Activated T-cell treated with anti-CD3 and anti-CD28 coated beads, Interleukin-2, amount 50 U/mL, for 1 hour (primary cell): ENCODE measurements around the gene PLCB1.
"Not testable (repeated sequence)": the region's sequence is repeated elsewhere in the genome, so short reads cannot be mapped to it uniquely, and the experiment has no call there.

Source experiments
- DNase-seq: peaks from one replicate; pipeline ENCODE4 v3.0.0-alpha.2; 2020

Gene PLCB1

GRCh38 chr20:8639112-8639778 is 507.2 kb downstream of the PLCB1 start:
- no peak for DNase-seq

- DNase-seq, result no peak
These were observed 508.4 kb downstream of the PLCB1 start for GRCh38 chr20:8640461-8640860.

GRCh38 chr20:8642247-8642646 is 510.2 kb downstream of the PLCB1 start:
- no peak for DNase-seq

- DNase-seq, result not testable (repeated sequence)
These were observed 512.4 kb downstream of the PLCB1 start for GRCh38 chr20:8644468-8644867.

GRCh38 chr20:8645326-8645725 is 513.3 kb downstream of the PLCB1 start:
- DNase-seq, result no peak

GRCh38 chr20:8646033-8646441 is 514.0 kb downstream of the PLCB1 start:
- no peak for DNase-seq

GRCh38 chr20:8646716-8647115 is 514.6 kb downstream of the PLCB1 start:
- DNase-seq, result no peak

- no peak for DNase-seq
These were observed 515.9 kb downstream of the PLCB1 start for GRCh38 chr20:8647961-8648441.

- no peak for DNase-seq
These were observed 516.4 kb downstream of the PLCB1 start for GRCh38 chr20:8648466-8648865.

GRCh38 chr20:8652396-8652795 is 520.3 kb downstream of the PLCB1 start:
- DNase-seq, result no peak

- DNase-seq, result no peak
These were observed 522.4 kb downstream of the PLCB1 start for GRCh38 chr20:8654486-8654885.

GRCh38 chr20:8656335-8656734 is 524.3 kb downstream of the PLCB1 start:
- DNase-seq, result no peak

GRCh38 chr20:8657664-8658063 is 525.6 kb downstream of the PLCB1 start:
- DNase-seq, result no peak

- no peak for DNase-seq
These were observed 526.0 kb downstream of the PLCB1 start for GRCh38 chr20:8658103-8658502.

GRCh38 chr20:8661229-8661952 is 529.3 kb downstream of the PLCB1 start:
- no peak for DNase-seq

- no peak for DNase-seq
These were observed 530.4 kb downstream of the PLCB1 start for GRCh38 chr20:8662433-8662954.

GRCh38 chr20:8663424-8663823 is 531.4 kb downstream of the PLCB1 start:
- DNase-seq, result no peak

GRCh38 chr20:8664778-8665177 is 532.7 kb downstream of the PLCB1 start:
- DNase-seq, result no peak

GRCh38 chr20:8667306-8667705 is 535.2 kb downstream of the PLCB1 start:
- DNase-seq, result no peak

GRCh38 chr20:8670207-8670892 is 538.3 kb downstream of the PLCB1 start:
- DNase-seq, result no peak

- DNase-seq, result no peak
These were observed 538.8 kb downstream of the PLCB1 start for GRCh38 chr20:8670893-8671215.

- no peak for DNase-seq
These were observed 539.4 kb downstream of the PLCB1 start for GRCh38 chr20:8671370-8671961.

GRCh38 chr20:8673116-8673515 is 541.0 kb downstream of the PLCB1 start:
- DNase-seq, result no peak
